GM12891 (cell line): ENCODE measurements around the gene CTNND2.

Source experiments
- POLR2A ChIP-seq: IDR thresholded peaks from 2 replicates; pipeline ENCODE4 v1.6.1; 2011; ENCODE audit warnings: low read depth, low read length, control low read depth
- POLR2AphosphoS5 ChIP-seq: IDR thresholded peaks from 2 replicates; pipeline ENCODE4 v1.6.1; 2011; ENCODE audit warnings: low read depth, low read length, control low read depth
- SPI1 ChIP-seq: IDR thresholded peaks from 2 replicates; pipeline ENCODE4 v1.6.1; 2011; ENCODE audit warnings: low read depth, low read length, control low read depth
- TAF1 ChIP-seq: IDR thresholded peaks from 2 replicates; pipeline ENCODE4 v1.6.1; 2011; ENCODE audit warnings: low read depth, low read length, control low read depth

DNA sequence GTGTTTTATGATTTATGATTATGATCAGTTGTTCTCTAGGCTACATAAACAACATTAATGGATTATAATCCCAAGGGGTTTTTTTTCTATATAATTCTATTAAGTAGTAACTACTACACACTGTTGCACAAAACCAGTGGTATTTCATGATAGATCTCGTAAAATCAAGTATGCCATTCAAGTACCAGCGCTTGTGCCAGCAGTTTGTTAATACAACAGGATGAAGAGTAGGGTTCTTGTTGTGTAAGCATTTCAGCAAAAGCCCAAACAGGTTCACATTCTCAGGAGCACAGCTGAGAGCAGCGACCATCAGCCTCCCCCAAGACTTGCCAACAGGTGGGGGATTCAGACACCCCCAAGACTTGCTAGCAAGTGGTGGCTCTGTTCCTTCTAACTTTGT is 88.8 kb downstream of the CTNND2 start:
- TF ChIP-seq TAF1: no peak
- no peak for TF ChIP-seq POLR2AphosphoS5
- no peak for TF ChIP-seq POLR2A
- no peak for TF ChIP-seq SPI1
